Fibroblast of peridontal ligament (primary cell): Measurements from ENCODE around the gene KRTAP10-6.
"Not testable (repeated sequence)": the region's sequence is repeated elsewhere in the genome, so short reads cannot be mapped to it uniquely, and the experiment has no call there.

Source experiments
- DNase-seq: peaks from one replicate; pipeline ENCODE4 v3.0.0-alpha.2; 2010; ENCODE audit errors: extremely low read depth

KRTAP10-6 gene, protein sequence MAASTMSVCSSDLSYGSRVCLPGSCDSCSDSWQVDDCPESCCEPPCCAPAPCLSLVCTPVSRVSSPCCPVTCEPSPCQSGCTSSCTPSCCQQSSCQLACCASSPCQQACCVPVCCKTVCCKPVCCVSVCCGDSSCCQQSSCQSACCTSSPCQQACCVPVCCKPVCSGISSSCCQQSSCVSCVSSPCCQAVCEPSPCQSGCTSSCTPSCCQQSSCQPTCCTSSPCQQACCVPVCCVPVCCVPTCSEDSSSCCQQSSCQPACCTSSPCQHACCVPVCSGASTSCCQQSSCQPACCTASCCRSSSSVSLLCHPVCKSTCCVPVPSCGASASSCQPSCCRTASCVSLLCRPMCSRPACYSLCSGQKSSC

DNA sequence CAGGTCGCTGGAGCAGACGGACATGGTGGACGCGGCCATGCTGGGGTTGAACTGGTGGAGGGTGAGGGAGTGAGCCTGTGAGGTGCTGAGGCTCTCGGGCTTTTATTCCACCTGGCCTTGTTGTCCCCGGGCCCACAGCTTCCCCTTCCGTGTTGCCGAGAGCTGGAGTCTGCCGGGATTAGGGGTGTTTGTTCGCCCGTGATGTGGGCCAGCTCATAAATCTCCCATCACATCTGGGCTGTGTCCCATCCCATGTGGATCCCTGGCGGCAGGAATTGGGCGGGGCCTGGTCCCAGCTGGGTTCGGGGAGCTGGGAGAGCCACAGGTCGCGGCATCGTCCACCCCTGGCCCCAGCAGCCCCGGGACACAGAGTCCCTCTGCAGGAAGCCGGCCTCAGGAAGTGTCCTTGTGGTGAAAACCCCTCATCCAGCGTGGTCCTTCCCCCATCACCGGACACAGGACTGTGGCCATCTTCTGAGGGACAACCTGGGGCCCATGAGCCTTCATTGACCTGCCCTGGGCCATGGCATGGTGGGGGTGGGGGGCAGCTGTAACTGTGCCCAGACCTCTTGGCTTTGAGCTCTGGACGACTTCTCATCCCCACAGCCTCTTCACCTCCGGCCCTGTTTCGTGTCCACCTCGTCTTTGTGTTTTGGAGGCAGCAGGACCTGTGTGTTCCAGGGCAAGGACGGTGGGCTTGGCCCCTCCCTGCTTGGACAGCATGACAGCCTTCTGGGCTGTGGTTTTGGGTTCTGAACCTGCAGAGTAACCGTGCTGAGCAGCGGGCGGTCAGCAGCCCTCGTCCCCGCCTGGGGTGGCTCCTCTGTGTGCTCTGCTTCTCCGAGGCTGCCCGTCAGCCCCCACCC is at the start of gene KRTAP10-6:
TSS of gene KRTAP10-6 (minus strand) at position 60 of the 866 bp plus-strand sequence. CDS start at position 39, 21 bp downstream.
- no peak for DNase-seq

DNA sequence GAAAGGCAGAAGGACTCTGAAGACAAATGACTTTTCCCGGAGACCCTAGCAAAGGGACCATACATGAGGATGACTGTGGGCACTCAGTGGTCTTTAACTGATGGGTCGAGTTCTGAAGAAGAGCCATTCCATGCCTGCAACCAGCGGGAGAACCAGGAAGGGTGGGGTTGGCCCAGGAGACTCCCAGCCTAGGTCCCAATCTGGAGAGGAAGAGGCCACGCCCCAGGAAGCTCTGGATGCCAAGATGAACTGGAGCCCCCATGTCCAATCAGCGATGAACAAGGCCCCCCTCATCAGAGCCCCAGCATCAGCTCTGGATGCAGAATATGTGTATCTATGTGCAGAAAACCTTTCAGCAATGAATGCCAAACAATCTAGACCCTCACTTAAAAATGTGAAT is 48.5 kb upstream of the KRTAP10-6 start:
- DNase-seq: no peak

DNA sequence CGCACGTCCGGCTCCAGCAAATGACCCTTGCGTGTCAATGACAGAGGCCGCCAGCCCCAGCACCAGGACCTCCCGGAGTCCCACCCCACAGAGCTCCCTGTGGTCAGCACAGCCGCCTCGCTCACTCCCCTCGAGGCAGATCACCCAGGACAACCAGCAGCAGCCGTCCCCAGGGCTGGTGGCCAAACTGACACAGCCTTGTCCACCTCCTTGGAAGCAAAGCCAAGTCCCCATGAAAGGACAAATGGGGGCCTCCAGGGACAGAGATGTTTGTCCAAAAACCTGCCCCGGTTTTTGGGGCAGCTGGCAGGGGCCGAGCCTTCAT is 47.0 kb upstream of the KRTAP10-6 start:
- DNase-seq: no peak

DNA sequence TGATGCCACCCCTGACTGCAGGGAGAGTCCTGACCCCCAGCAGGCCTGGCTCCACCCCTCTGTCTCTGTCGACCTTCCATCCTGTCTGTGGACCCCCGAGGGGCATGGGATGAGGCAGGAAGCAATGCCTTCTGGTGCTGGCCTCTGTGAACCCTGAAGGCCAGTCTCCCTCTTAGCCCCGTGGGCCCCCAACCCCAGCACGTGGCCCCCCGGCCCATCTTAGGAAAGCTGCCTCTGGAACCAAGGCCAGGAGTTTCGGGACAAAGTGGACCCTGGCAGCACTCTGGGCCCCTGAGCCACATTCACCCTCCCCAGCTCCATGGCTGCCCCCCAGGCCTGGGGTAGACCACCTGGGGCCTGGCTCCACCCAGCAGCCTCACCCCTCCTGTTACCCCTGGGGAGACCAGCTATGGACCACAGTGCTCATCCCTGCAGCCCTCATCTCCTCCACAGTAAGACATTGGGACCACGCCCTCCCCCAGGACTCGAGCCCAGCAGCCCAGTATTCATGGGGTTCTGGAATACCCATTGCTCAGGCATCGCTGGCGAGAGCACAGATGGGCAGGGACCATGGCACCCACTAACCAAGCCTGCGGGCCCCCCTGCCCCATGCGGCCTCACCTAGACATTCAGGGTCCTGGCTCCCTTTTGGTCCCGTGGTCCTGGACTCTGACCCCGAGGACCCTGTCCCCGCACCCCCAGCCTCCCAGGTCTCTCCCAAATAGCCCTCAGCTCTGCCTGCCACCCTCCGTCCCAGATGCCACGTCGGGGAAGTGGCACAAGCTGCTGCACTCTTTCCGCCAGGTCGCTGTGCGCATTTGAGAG is 46.4 kb upstream of the KRTAP10-6 start:
- DNase-seq: not testable (repeated sequence)

DNA sequence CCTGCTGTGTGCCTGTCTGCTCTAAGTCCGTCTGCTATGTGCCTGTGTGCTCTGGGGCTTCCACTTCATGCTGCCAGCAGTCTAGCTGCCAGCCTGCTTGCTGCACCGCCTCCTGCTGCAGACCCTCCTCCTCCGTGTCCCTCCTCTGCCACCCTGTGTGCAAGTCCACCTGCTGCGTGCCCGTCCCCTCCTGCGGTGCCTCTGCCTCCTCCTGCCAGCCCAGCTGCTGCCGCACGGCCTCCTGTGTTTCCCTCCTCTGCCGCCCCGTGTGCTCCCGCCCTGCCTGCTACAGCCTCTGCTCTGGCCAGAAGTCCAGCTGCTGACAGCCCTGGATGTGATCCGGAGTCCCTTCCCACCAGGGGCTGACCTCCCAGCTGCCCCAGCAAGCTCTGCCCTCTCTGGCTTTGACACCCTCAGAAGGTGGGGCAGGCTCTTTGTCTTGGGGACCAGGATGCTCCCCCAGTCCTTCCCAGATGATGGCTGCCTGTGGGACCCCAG is 45.6 kb upstream of the KRTAP10-6 start:
- not testable (repeated sequence) for DNase-seq

DNA sequence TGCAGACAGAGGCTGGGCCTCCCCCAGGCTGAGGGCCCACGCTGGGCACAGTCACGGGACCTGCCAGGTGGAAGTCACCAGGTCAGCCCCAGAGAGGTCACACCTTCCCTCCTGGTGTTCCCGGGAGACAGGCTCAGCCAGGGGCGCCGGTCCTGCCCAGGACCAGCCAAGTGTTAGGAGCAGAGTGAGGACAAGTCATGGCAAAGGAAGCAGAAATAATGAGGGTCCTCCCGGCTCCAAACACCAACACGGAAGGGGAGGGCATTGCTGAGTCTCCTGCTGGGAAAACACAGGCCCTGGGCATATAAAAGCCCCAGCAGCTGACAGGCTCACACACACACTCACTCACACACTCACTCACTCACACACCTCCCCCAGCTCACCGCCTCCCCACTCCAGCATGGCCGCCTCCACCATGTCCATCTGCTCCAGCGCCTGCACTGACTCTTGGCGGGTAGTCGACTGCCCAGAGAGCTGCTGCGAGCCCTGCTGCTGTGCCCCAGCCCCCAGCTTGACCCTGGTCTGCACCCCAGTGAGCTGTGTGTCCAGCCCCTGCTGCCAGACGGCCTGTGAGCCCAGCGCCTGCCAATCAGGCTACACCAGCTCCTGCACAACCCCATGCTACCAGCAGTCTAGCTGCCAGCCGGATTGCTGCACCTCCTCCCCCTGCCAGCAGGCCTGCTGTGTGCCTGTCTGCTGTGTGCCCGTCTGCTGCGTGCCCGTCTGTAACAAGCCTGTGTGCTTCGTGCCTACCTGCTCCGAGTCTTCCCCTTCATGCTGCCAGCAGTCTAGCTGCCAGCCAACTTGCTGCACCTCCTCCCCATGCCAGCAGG is 44.9 kb upstream of the KRTAP10-6 start, which contains the start of gene KRTAP10-10:
TSS of gene KRTAP10-10 (plus strand) at position 339 of the 833 bp plus-strand sequence. CDS start at position 401, 62 bp downstream.
- DNase-seq: no peak

DNA sequence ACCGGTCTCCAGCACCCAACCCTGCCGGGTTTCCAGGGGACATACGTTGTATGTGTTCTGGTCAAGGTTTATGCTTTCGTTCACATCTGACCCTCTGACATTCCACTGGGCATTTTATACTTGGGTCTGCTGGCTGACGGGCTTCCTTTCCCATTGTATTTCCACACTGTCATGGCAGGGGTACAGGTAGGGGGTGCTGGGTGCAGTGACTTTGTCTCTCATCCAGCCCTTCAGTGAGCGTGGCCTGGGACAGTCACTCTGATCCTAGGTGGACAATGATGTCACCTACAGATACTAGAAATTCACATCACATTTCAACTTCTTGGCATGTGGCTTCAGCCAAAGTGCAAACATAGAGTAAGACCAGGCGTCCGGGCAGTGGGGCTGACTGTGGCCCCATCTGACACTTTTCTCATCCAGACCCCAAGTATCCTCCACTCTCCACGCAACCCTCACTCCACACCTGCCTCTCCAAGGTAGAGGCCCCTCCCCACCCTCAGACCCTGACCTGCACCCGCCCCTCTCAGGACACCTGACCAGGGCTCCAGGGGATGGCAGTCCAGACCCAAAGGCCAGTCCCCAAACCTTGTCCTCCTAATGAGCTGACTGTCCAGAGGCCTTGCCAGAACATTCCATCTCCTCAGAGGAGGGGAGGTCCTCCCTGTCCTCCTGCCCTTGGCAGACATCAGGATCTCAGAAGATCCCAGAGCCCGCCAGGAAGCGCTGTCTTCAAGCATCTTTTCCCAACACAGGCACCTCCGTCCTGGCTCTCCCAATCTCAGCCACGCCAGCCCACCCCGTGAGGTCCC is 44.1 kb upstream of the KRTAP10-6 start:
- no peak for DNase-seq

DNA sequence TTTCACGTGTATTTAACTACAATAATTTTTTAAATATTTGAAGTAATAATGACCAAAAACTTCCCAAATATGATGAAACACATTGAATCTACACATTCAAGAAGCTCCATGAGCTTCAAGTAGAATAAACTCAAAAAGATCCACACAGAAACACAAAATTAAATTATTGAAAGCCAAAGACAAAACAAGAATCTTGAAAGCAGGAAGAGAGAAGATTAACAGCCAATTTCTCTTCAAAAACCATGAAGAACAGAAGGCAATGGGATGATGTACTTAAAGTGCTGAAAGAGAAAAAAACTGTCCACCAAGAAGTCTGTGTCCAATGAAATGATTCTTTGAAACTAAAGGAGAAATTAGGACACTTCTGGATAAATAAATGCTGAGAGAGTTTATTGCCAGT is 39.8 kb upstream of the KRTAP10-6 start:
- DNase-seq: no peak

DNA sequence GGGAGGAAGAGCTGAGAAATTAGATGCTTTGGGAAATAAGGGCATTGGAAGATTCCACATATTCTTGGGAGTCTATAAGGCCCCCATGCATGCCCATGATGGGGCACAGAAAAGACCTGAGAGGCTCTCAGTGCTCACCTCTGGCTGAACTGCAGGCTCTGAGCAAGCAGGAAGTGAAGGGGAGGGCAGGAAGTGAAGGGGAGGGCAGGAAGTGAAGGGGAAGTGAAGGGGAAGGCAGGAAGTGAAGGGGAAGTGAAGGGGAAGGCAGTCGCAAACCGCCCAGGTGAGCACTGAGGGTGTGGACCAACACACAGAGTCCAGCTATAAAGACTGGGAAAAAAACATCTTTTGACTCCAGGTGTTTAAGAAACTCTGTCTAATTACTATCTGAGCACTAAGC is 38.1 kb upstream of the KRTAP10-6 start:
- DNase-seq: no peak

DNA sequence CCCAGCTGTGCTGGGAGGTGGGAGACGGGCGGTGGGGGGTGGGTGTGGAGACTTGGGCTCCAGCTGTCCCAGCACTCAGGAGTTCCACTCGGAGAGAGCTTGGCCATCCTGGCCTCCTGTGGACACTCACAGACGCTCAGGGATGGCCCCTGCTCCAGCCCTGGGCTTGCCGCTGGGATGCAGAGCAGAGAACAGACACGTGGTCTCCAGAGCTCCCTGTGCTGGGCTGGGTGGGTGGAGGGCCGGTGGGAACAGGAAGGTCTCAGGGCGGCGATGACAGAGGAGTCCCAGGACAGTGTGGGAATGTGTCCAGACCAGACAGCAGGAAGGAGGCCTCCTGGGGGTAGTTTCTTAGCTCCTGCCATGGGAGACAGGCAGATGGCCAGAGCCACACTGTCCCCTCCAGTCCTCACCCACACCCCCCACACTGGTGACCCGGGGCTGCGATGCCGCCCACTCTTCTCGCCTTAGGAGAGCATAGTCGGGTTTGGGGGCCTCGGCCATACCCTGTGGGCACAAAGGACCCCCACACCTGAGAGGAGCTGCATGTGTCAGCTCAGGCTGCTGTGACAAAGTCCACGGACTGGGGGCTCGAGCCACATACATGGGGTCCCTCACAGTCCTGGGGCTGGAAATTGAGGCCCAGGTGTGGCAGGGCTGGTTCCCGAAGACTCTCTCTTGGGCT is 36.5 kb upstream of the KRTAP10-6 start:
- DNase-seq: no peak

DNA sequence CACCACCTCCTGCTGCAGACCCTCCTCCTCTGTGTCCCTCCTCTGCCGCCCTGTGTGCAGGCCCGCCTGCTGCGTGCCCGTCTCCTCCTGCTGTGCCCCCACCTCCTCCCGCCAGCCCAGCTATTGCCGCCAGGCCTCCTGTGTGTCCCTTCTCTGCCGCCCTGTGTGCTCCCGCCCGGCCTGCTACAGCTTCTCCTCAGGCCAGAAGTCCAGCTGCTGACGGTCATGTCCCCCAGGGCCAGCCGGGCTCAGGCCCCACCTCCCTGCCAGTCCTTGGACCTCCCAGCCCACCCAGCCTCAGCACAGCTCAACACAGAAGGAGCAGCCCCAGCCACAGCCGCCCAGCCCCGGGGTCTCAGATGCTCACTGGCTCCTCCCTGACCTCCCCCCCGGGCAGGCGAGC is 35.5 kb upstream of the KRTAP10-6 start:
- not testable (repeated sequence) for DNase-seq

DNA sequence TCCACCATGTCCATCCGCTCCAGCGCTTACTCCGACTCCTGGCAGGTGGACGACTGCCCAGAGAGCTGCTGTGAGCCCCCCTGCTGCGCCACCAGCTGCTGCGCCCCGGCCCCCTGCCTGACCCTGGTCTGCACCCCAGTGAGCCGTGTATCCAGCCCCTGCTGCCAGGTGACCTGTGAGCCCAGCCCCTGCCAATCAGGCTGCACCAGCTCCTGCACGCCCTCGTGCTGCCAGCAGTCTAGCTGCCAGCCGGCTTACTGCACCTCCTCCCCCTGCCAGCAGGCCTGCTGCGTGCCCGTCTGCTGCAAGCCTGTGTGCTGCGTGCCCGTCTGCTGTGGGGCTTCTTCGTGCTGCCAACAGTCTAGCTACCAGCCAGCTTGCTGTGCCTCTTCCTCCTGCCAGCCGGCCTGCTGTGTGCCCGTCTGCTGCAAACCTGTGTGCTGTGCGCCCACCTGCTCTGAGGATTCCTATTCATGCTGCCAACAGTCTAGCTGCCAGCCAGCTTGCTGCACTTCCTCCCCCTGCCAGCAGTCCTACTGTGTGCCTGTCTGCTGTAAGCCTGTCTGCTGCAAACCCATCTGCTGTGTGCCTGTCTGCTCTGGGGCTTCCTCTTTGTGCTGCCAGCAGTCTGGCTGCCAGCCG is 35.0 kb upstream of the KRTAP10-6 start:
- not testable (repeated sequence) for DNase-seq

DNA sequence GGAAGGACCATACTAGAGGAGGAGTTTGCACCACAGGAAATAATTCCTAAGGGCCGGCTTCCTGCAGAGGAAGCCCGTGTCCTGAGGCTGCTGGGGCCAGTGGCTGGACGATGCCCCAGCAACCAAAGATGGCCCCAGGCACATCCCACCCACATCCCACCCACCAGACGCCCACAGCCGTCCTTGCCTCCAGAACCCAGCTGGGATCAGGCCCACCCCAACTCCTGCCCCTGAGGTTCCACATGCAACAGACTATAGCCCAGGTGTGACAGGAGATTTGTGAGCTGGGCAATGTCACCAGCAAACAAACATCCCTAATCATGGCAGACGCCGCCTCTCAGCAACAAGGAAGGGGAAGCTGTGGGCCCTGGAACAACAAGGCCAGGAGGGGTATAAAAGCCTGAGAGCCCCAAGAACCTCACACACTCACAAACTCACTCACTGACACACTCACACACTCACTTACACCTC is 34.4 kb upstream of the KRTAP10-6 start, which contains the start of gene KRTAP10-9:
TSS of gene KRTAP10-9 (plus strand) at position 421 of the 471 bp plus-strand sequence. CDS start 79 bp downstream, outside the sequence.
- DNase-seq: no peak

DNA sequence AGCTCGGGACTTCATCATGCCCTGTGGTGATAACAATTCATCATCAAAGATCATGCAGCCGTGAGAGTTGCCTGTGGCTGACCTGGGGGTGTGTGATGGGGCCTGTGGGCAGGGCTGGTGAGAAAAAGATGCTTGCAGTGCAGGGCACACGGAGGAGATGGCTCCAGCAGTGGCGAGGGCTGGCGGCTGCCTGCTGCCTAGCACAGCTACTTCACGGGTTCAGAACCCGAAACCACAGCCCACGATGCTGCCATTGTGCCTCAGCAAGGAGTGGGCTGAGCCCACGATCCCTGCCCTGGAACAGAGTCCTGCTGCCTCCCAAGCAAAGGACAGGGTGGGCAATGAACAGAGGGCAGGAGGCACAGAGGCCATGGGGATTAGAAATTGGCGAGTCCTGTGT is 34.0 kb upstream of the KRTAP10-6 start:
- no peak for DNase-seq

DNA sequence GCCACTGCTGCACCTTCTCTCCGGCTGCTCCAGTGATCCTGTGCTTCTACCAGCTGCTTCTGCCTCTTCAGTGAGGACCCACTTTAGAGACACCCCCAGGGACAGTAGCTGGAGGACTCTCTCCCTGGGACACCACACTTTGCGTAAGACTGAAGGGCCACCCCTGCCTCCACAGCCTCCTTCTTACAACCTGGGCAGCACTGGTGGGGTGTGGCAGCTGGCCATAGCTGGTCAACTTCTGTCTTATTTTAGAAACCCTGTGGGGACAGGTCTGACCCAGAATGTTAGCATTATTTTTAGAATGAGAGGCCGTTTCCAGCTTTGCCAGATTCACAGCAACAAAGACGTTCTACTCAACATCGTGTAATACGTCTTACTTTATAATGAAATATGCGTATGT is 33.5 kb upstream of the KRTAP10-6 start:
- DNase-seq: no peak

DNA sequence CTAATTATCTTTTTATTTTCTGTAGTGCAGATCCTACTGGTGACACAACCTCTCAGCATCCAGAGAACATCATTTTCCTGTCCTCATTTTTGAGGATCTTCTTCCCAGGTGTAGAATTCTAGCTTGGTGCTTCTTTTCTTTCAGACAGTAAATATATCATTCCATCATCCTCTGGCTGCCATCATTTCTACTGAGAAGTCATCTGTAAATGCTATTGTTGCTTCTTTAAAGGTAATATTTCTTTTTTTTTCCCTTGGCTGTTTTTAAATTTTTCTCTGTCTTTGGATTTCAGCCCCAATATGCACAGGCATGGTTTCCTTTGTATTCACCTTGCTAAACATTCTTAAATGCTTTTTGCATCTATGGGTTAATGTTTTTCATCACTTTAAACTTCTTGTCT is 31.3 kb upstream of the KRTAP10-6 start:
- no peak for DNase-seq

DNA sequence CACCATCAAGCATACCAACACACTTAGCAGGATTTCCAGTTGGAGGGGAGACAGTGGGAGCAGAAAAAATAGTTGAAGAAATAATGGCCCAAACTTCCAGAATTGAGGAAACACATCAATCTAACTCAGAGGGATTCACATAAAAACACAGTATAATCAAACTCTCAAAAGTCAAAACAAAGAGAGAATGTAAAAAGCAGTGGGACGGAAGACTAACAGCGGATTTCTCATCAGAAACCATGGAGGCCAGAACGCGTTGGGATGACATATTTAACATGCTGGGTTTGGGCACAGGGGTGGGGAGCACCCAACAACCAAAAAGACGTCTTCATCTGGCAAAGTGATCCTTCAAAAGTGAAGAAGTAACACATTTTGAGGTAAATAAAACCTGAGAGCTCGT is 27.6 kb upstream of the KRTAP10-6 start:
- no peak for DNase-seq

DNA sequence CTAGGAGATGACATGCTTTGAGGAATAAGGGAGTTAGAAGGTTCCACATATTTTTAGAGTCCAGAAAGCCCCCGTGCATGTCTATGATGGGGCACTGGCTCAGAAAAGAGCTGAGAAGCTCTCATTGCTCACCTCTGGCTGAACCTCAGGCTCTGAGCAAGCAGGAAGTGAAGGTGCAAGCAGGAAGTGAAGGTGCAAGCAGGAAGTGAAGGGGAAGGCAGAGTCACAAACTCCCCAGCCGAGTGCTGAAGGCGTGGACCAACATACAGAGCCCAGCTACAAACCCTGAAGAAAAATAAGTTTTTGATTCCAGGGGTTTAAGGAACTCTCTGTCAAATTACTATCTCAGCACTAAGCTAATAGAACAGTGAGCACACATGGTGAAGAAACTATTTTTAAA is 26.6 kb upstream of the KRTAP10-6 start:
- DNase-seq: no peak

DNA sequence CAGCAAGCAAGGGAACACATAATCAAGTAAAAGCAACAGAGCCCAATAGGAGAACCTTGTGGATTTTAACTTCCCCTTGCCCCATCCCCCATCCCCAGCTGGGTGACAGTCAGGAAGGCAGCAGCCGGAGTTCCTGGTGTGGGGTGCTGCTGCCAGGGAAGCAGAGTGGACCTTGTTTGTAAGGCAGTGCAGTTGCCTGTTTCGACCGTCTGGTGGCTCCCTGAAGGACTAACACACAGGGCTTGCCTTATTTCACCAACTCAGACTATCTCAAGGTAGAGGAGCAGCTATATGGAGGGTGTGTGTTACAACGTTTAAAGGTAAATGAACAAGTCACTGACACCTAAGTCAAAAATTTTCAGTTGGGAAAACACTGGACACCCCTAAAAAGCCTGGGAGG is 26.2 kb upstream of the KRTAP10-6 start:
- DNase-seq: no peak
